Transverse colon (tissue), 4 donors: ENCODE measurements around the gene ARL15.

Experiments used
- EP300 ChIP-seq: sonication (generic); formaldehyde crosslinking; IDR thresholded peaks from one replicate; pipeline ENCODE4 v1.6.1; 2017; ENCODE audit warnings: antibody characterized with exemption, low read depth
- POLR2A ChIP-seq: fragments of 450-650 bp; IDR thresholded peaks from one replicate; pipeline ENCODE4 v1.6.1; 2016; ENCODE audit warnings: antibody characterized with exemption, mild to moderate bottlenecking, moderate library complexity
- POLR2AphosphoS5 ChIP-seq, 3 donors: sonication (generic); formaldehyde crosslinking; IDR thresholded peaks; one replicate each; pipeline ENCODE4 v1.6.1; 2016; ENCODE audit warnings: antibody characterized with exemption in 3 of 3
- TF ChIP-seq, protein P1 (sequence below), 5 experiments: fragments of 200-600 bp in 3 of 5; fragments of 450-650 bp in 2 of 5; sonication (generic) in 3 of 5; IDR thresholded peaks; 1 replicate in 2 of 5; 2 replicates in 3 of 5; pipeline ENCODE4 v1.5.1; 2016 to 2017; ENCODE audit warnings: antibody characterized with exemption in 5 of 5, inconsistent platforms in 3 of 5, mild to moderate bottlenecking in 2 of 5, moderate library complexity in 1 of 5

DNA sequence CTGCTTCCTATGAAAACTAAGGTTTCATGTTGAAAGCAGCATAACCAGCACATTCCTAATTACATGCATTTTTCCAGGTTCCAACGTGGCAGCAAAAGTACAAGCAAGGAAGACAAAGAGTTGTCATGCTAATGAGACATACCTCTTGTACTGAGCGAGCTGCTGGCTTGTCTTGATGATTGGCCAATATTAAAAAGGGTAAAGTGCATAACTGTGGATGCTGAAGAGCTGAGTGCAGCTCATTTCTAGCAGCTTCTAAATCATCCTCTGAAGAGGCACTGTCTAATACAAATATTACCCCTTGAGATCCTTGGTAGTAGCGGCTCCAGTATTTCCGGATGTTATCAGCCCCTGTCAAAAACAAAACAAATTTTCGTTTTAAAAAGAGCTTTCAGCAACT, 197.3 kb downstream of the ARL15 start:
- TF ChIP-seq POLR2A (no peak), POLR2AphosphoS5 (IDR thresholded peaks at IDR 0.05) (no peak), EP300 (no peak)
- TF ChIP-seq, protein P1, sequence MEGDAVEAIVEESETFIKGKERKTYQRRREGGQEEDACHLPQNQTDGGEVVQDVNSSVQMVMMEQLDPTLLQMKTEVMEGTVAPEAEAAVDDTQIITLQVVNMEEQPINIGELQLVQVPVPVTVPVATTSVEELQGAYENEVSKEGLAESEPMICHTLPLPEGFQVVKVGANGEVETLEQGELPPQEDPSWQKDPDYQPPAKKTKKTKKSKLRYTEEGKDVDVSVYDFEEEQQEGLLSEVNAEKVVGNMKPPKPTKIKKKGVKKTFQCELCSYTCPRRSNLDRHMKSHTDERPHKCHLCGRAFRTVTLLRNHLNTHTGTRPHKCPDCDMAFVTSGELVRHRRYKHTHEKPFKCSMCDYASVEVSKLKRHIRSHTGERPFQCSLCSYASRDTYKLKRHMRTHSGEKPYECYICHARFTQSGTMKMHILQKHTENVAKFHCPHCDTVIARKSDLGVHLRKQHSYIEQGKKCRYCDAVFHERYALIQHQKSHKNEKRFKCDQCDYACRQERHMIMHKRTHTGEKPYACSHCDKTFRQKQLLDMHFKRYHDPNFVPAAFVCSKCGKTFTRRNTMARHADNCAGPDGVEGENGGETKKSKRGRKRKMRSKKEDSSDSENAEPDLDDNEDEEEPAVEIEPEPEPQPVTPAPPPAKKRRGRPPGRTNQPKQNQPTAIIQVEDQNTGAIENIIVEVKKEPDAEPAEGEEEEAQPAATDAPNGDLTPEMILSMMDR (IDR thresholded peaks at IDR 0.05): no peak
